SU-DHL-6 (cell line): Measurements from ENCODE around the gene OR9Q1.

Experiments used
- H2AFZ ChIP-seq: fragments of 200-600 bp; sonication (generic); 2 replicates; pipeline ENCODE4 v1.6.1; 2014; ENCODE audit warnings: low read depth, mild to moderate bottlenecking, moderate library complexity, mixed read lengths, antibody characterized with exemption, low read length; ENCODE audit not compliant: severe bottlenecking
- H3F3A ChIP-seq: fragments of 200-600 bp; shearing (Covaris generic); 2 replicates; pipeline ENCODE4 v1.6.0; 2016; ENCODE audit warnings: antibody characterized with exemption, mild to moderate bottlenecking; ENCODE audit not compliant: insufficient read depth
- H3K27ac ChIP-seq: fragments of 200-600 bp; sonication (generic); 2 replicates; pipeline ENCODE4 v1.5.1; 2016; ENCODE audit warnings: low read depth, mild to moderate bottlenecking, low read length, moderate library complexity, mixed read lengths
- H3K27me3 ChIP-seq: fragments of 200-600 bp; sonication (generic), shearing (Covaris generic); 2 replicates; pipeline ENCODE4 v1.6.0; 2014; ENCODE audit warnings: mild to moderate bottlenecking, low read length
- H3K36me3 ChIP-seq: fragments of 200-600 bp; sonication (generic); 2 replicates; pipeline ENCODE4 v1.6.1; 2014; ENCODE audit warnings: mild to moderate bottlenecking, low read length, mixed read lengths
- H3K4me2 ChIP-seq: fragments of 300-600, 200-600 bp; shearing (Covaris generic), sonication (generic); 2 replicates; pipeline ENCODE4 v1.6.0; 2014; ENCODE audit warnings: low read length, low read depth, mild to moderate bottlenecking; ENCODE audit not compliant: poor library complexity, severe bottlenecking
- H3K4me3 ChIP-seq: fragments of 200-600 bp; sonication (generic); 2 replicates; pipeline ENCODE4 v1.5.1; 2014; ENCODE audit warnings: antibody characterized with exemption, low read length, mild to moderate bottlenecking, mixed read lengths; ENCODE audit not compliant: insufficient read depth, poor library complexity, severe bottlenecking
- H3K79me2 ChIP-seq: fragments of 200-600 bp; sonication (generic); 2 replicates; pipeline ENCODE4 v1.6.1; 2014; ENCODE audit warnings: mild to moderate bottlenecking, low read length, moderate library complexity; ENCODE audit not compliant: insufficient read depth
- H3K9ac ChIP-seq: fragments of 200-600 bp; sonication (generic); 2 replicates; pipeline ENCODE4 v1.7.0; 2014; ENCODE audit warnings: mild to moderate bottlenecking, low read length
- H3K9me2 ChIP-seq: fragments of 200-600 bp; sonication (generic); replicated peaks from 2 replicates; pipeline ENCODE4 v1.6.1; 2014; ENCODE audit warnings: low read length; ENCODE audit not compliant: insufficient read depth
- H3K9me3 ChIP-seq: fragments of 200-600 bp; sonication (generic); 2 replicates; pipeline ENCODE4 v1.6.1; 2014; ENCODE audit warnings: low read length, mixed read lengths; ENCODE audit not compliant: insufficient read depth
- H4K20me1 ChIP-seq: fragments of 200-600 bp; sonication (generic); 2 replicates; pipeline ENCODE4 v1.6.1; 2014; ENCODE audit warnings: low read depth, mild to moderate bottlenecking, antibody characterized with exemption, low read length, moderate library complexity, mixed read lengths
- EZH2phosphoT487 ChIP-seq: fragments of 200-600 bp; sonication (generic), shearing (Covaris generic); conservative IDR thresholded peaks from 2 replicates; pipeline ENCODE4 v1.6.1; 2018; ENCODE audit warnings: mild to moderate bottlenecking, antibody characterized with exemption, low read length, moderate library complexity, mixed read lengths
- TF ChIP-seq, protein P1 (sequence below): fragments of 200-600 bp; sonication (generic); IDR thresholded peaks from one replicate; pipeline ENCODE4 v1.5.1; 2017; ENCODE audit warnings: antibody characterized with exemption, mild to moderate bottlenecking, low read length, moderate library complexity; ENCODE audit not compliant: insufficient read depth, poor library complexity, severe bottlenecking

OR9Q1 gene

DNA sequence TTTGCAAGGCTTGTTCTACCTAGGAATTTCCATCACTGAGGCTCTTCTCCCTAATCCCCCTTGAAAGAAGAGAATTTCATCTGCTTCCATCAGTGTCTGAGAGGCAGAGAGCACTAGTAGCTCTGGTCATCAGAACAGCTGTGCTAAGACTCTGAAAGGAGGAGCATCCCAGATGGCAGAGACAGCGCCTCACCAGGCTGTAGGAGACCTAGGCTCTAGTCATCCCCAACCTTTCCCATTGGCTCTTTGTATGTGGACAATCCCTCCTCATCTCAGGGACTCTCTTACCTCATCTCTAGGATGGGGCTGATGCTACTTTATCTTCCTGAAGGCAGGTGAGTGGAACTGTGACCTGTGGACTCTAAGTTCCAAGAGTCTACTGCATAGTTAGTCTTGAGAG, 110.5 kb downstream of the OR9Q1 start:
- Histone ChIP-seq H3K79me2 (no peaks in the 10 kb centered on the region), H3K4me3 (no peak overlapping the region), H3F3A (no peaks in the 10 kb centered on the region), H3K9me3 (no peaks in the 10 kb centered on the region), H2AFZ (no peak overlapping the region), H3K36me3 (no peaks in the 10 kb centered on the region), H4K20me1 (no peaks in the 10 kb centered on the region), H3K27ac (no peak overlapping the region), H3K27me3 (no peaks in the 10 kb centered on the region), H3K4me2 (no peak overlapping the region), H3K9ac (no peak overlapping the region), H3K9me2 (no peaks in the 10 kb centered on the region)
- no peak for TF ChIP-seq EZH2phosphoT487
- TF ChIP-seq, protein P1, sequence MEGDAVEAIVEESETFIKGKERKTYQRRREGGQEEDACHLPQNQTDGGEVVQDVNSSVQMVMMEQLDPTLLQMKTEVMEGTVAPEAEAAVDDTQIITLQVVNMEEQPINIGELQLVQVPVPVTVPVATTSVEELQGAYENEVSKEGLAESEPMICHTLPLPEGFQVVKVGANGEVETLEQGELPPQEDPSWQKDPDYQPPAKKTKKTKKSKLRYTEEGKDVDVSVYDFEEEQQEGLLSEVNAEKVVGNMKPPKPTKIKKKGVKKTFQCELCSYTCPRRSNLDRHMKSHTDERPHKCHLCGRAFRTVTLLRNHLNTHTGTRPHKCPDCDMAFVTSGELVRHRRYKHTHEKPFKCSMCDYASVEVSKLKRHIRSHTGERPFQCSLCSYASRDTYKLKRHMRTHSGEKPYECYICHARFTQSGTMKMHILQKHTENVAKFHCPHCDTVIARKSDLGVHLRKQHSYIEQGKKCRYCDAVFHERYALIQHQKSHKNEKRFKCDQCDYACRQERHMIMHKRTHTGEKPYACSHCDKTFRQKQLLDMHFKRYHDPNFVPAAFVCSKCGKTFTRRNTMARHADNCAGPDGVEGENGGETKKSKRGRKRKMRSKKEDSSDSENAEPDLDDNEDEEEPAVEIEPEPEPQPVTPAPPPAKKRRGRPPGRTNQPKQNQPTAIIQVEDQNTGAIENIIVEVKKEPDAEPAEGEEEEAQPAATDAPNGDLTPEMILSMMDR = no peak

DNA sequence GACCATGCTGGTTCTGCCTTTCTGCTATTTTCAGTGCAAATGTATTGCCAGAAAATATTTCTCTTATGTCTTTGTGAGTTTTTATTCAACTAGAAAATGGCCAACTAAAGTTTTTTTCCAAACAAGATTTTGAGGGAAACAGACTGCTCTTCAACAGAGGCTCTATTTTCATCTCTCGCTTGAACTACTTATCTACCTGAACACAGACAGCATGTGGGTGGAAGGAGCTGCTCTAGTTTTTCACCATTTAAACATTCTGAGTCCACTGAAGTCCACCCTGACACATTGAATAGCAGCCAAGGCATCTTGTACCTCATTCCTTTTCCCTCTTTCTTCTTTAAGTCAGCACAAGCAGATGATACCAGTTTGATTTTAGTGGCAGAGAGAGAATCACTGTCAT, 111.5 kb downstream of the OR9Q1 start:
- Histone ChIP-seq H3K9me2 (no peaks in the 10 kb centered on the region), H3K27ac (no peak overlapping the region), H2AFZ (no peak overlapping the region), H4K20me1 (no peaks in the 10 kb centered on the region), H3K79me2 (no peaks in the 10 kb centered on the region), H3K36me3 (no peaks in the 10 kb centered on the region), H3K9me3 (no peaks in the 10 kb centered on the region), H3F3A (no peaks in the 10 kb centered on the region), H3K27me3 (no peaks in the 10 kb centered on the region), H3K4me3 (no peak overlapping the region), H3K9ac (no peak overlapping the region), H3K4me2 (no peak overlapping the region)
- TF ChIP-seq, protein P1 = no peak
- TF ChIP-seq EZH2phosphoT487 = no peak

- no peaks in the 10 kb centered on the region for H3K79me2 ChIP-seq
- no peaks in the 10 kb centered on the region for H3K9me2 ChIP-seq
- H3K4me2 ChIP-seq = no peak overlapping the region
- no peaks in the 10 kb centered on the region for H3K9me3 ChIP-seq
- TF ChIP-seq, protein P1 = no peak
- no peak for TF ChIP-seq EZH2phosphoT487
- H3K36me3 ChIP-seq = no peaks in the 10 kb centered on the region
- H3F3A ChIP-seq = no peaks in the 10 kb centered on the region
- no peak overlapping the region for H3K9ac ChIP-seq
- no peaks in the 10 kb centered on the region for H3K27me3 ChIP-seq
- no peak overlapping the region for H3K4me3 ChIP-seq
- no peak overlapping the region for H3K27ac ChIP-seq
- no peaks in the 10 kb centered on the region for H4K20me1 ChIP-seq
- no peak overlapping the region for H2AFZ ChIP-seq
These were observed 119.1 kb downstream of the OR9Q1 start for GRCh38 chr11:58142761-58143160.

GRCh38 chr11:58152781-58153180, 129.1 kb downstream of the OR9Q1 start:
- Histone ChIP-seq H3K79me2 (no peaks in the 10 kb centered on the region), H3F3A (no peaks in the 10 kb centered on the region), H3K9ac (no peak overlapping the region), H3K9me3 (no peaks in the 10 kb centered on the region), H3K36me3 (no peaks in the 10 kb centered on the region), H4K20me1 (no peaks in the 10 kb centered on the region), H3K27me3 (no peaks in the 10 kb centered on the region), H3K4me2 (no peak overlapping the region), H3K4me3 (no peak overlapping the region), H3K9me2 (no peaks in the 10 kb centered on the region), H2AFZ (no peak overlapping the region), H3K27ac (no peak overlapping the region)
- no peak for TF ChIP-seq EZH2phosphoT487
- TF ChIP-seq, protein P1 = no peak
